Ramos (cell line): ENCODE measurements around the gene CCER1.

Experiments used
- in situ Hi-C: fragments of 300-500 bp; cut with MboI; formaldehyde crosslinking; loops from one replicate; pipeline ENCODE4 v1.14.3; 2022; ENCODE audit warnings: low sequenced_read_pairs; ENCODE audit not compliant: unreplicated experiment

Gene CCER1

DNA sequence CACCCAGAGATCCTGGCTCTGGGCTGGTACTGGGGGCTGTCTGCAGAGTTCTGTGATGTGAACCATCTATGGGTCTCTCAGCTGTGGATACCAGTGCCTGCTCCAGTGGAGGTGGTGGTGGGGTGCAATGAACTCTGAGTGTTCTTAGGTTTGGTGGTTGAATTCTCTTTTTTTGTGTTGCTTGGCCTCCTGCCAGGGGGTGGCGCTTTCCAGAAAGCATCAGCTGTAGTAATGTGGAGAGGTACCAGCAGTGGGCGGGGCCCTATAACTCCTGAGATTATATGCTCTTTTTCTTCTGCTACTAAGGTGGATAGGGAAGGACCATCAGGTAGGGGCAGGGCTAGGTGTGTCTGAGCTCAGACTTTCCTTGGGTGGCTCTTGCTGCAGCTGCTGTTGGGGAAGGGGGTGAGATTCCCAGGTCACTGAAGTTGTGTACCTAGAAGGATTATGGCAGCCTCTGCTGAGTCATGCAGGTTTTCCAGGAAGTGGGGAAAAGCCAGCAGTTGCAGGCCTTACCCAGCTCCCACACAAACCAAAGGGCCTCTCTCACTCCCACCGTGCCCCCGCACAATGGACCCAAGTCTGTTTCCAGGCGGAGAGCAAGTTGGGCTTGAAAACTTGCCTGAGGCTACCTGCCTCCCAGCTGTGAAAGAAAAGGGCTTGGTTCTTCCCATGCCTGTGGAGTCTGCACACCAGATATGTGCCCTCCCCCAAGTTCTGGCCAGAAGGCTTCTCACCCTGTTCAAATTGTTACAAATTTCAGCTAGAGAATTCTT lies 18.6 kb downstream of the CCER1 start:
- in situ Hi-C loops: loop anchor here (25.0 kb wide), 1 partner anchor 1399 kb away; the partner anchor contains the start of gene POC1B

DNA sequence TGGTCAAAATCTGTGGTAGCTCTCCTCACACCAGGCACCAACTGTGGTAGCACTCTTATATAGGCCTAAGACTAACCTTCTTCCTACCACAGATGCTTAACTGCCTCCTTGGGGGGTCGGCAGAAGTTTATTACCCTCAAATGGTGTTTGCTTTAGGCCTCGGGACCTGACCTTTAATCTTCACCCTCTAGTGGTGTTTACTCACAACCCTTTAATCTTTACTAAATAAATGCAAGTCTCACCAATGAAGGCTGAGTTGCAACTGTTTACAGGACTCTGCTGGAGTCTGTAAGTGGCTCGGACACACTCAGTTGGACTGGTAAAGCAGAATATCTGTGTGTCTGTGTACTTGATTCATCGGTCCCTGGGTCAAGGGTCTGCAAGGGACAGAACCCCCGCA lies 29.4 kb downstream of the CCER1 start:
- in situ Hi-C loops: loop anchor here (25.0 kb wide), 1 partner anchor 1388 kb away; the partner anchor contains the start of gene POC1B

DNA sequence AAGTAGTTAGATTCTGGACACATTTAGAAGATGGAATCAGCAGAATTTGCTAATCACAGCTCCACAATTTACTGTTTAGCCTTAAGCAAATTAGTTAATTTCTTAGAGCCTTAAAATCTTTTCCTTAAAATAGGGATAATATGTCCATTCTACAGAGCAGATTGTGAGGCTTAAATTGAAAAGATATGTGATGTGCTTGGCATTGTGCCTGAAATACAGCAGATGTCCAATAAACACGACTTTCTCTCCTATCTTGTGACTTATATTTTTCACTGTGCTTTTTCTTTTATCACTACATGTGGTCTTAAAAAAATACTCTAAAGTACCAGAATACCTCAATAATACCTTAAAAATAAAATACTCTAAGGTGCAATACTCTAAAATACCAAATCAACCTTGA lies 30.6 kb downstream of the CCER1 start:
- in situ Hi-C loops: no loop called here

DNA sequence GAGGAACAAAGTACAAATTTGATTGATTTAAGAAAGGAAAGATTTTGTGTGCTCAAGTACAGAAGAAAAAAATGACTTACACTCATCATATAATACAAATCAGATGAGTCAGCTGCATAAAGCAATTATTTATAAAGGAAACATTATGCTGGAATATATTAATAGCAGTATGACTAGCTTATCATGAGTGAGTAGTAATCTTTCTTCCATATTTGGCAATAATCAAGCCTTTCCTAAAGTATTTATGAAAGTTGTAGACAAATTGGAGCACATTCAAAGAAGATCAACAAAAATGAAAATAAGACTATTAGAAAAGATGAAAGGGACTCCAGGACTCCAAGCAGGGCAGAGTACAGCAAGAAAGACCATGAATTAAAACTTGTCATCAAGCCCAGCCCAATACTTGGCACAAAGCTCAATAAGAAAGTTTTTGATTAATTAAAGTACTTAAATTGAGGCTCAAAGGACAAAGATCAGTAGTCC lies 32.8 kb downstream of the CCER1 start:
- in situ Hi-C loops: no loop called here

DNA sequence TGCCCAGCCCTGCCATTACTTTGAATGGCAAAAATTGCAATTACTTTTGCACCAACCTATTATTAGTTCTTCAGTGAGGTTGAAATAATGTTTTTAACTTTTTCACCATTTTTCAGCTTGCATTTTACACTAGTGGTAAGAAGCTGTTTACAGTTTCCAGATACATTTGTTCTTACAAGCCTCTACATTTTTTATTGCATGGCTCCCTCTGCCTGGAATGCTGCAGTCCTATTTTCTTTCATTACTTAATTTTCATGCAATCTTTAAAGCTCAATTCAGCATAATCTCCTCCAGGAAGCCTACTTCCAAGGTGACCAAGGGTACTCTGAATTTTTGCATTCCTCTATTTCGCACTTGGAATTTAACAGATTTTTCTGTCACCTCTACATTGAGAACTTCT lies 33.4 kb downstream of the CCER1 start:
- in situ Hi-C loops: no loop called here

DNA sequence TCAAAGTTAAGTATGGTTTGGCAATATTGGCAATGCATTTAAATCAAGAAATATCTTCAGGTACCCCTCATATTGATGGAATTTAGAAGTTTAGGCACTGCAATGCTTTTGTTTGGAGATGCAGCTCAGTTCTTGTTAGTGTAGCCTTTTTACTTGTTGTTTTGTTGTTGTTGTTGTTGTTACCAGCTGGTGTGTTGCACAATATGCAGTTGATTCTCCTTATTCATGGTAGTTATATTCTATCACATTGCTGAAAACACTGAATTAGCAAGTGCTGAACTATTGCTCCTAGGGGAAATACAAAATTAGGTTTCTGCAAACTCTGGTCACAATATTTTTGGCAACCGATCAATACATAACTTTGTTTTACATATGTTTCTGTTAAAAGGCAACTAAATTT lies 34.8 kb downstream of the CCER1 start:
- in situ Hi-C loops: no loop called here

DNA sequence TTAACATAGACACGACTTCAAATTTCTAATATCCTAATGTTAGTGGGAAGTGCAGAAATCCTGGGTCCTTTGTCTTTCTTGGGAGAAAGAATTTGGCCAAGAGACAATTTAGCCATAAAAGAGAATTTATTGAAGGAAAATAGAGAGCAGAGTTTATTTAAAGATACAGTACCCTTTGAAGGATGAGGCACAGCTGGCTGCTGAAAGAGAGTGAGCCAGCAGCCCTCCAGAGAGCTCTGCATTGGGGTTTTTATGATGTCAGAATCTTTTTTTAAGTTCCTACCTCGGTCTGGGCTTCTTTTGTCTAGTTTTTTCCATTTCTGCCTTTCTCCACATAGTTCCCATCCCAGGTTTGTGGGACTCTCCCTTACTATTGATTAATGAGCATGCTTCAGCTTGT lies 37.5 kb downstream of the CCER1 start:
- in situ Hi-C loops: no loop called here

DNA sequence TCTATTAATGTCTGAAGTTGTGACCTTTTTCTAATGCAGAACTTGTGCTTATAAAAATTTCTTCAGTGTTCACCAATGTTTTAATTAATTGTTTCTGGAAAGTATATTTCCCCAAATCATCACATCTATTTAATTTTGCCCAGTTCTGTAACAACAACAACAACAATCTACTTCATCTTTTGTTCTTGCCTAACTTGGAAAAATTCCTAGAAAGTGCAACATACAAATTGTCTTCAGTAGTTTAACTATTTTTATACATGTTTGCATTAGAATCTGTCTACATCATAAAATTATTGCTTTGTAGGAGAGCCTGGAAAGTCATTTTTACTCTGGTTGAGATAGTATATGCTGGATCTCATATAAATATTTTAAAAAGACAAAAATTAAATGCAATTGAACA lies 38.5 kb downstream of the CCER1 start:
- in situ Hi-C loops: no loop called here

DNA sequence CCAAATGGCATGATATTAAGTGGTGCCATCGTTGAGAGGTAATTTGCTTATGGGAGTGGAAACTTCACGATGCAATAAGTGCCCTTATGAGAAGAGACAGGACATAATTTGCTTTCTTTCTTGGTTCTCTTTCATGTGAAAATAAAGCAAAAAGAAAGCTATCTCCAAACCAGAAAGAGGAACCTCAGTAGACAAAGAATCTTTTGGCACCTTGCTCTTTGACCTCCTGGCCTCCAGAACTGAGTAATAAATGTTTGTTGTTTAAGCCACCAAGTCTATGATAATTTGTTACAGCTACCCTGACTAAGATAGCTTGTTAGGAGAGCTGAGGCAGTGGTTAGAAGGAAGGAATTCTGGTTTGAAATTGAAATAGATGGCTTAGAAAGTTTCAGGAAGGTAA lies 39.6 kb downstream of the CCER1 start:
- in situ Hi-C loops: no loop called here

DNA sequence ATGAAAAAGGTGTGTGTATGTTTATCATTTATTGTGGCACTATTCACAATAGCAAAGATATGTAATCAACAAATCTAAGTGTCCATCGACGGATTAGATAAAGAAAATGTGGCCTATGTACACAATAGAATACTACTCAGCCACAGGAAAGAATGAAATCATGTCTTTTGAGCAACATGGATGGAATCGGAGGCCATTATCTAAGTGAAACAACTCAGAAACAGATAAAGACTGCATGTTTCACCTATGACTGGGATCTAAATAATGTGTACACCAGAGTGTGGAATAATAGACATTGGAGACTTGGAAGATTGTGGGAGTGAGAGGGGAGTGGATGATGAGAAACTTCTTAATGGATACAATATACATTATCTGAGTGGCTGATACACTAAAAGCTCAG lies 44.0 kb downstream of the CCER1 start:
- in situ Hi-C loops: no loop called here

DNA sequence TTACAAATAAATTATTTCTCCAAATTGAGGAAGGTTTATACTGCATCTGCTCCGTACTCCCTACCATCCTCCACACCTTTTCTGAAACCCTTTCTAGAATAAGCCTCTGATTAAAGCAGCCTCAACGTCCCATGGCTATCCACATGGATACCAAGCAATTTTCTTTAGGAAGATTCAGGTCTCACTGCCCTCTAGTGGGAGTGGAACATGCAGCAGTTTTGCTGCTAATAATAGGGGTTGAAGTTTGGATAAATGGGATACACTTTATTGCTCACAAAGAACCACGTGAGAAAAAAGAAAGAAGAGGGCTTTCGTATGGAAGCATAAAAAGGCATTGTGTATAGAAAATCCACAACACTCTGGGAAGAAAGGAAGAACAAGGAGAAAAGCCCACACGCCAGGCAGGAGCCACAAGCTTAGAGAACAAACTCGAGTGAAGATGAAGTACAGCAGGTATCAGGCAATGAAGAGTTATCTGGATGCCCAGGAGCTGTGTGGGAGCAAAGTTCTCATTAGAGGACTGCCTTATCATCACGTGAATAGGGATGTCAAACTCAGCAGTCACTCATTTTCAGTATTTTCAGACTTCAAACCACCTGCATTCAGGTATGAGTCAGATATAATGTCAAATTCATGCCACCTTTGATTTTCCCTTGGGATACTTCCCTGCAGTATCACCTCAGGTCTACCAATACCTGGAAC lies 45.8 kb downstream of the CCER1 start:
- in situ Hi-C loops: no loop called here

DNA sequence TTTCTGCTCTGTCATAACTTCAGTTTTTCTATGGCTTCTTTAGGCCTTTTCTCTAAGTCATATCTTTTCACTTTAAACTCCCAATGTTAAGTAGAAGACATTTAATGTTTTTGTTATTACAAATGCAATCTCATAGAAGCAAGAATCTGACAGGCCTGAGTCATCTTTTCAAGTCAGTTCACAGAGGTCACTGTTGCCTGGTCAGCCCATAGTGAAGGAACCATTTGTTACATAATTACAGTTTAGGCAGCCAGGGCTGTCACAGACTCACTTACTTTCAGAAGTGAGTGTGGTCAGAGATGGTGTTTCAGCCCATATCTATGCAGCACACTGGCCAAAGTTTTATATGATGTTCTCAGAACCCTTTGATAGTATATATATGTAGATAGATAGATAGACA lies 46.5 kb downstream of the CCER1 start:
- in situ Hi-C loops: no loop called here

DNA sequence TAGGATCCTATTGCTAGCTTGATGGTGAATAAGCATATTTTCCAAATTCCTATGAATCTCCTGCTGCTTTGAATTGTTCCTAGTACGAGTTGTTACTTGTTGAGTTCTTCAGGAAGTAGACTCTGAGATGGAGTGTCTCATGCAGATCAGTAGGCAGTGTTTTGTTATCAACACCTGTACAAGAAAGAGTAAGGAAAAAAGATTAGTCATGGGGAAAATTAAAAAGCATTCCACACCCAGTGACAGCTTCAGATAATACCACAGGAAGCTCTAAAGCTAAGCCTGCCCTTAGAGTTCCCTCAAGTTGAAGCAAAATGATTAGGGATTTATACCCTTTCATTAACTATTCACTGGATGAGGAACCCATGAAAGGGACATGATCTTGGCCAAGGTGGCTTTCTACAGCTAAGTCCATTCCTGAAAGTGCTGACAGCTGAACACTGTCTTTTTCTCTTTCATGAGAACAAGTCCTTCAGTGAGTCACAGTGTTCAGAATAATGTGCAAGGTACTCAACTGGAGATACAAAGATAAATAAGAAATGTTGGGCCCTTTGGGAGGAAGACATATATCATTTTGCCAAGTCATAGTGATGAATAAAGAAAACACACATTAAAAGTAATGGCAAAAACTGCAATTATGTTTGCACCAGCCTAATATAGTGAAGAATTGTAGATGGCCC lies 49.1 kb downstream of the CCER1 start:
- in situ Hi-C loops: no loop called here

DNA sequence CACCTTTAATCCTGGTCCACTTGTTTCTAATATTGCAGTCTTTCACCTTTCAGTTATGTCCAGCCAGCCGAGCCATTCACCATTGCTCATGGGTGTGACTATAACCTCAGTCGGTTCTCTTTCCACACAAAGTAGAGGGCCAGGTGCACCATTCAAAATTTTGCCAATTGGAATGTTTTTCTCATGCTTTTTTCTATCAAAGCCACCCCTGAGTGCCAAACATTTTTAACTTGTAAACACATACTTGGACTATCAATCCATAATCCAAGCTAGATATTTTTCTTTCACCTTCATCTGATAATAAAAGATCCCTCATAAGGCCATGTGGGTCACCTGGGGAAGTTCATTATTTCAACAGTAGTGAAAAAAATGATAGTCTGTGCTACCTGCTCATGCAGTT lies 52.4 kb downstream of the CCER1 start:
- in situ Hi-C loops: no loop called here
